ENCODE measurements around the gene ITGB1BP1. TPM values are rescaled to one million over a fixed set of nuclear protein-coding genes. Genes with fewer than 3 reads are reported as not detected.

ITGB1BP1 gene
- total RNA-seq, 4 donors from 2014 or later: 32.0 to 106 (median 45.1) TPM

DNA sequence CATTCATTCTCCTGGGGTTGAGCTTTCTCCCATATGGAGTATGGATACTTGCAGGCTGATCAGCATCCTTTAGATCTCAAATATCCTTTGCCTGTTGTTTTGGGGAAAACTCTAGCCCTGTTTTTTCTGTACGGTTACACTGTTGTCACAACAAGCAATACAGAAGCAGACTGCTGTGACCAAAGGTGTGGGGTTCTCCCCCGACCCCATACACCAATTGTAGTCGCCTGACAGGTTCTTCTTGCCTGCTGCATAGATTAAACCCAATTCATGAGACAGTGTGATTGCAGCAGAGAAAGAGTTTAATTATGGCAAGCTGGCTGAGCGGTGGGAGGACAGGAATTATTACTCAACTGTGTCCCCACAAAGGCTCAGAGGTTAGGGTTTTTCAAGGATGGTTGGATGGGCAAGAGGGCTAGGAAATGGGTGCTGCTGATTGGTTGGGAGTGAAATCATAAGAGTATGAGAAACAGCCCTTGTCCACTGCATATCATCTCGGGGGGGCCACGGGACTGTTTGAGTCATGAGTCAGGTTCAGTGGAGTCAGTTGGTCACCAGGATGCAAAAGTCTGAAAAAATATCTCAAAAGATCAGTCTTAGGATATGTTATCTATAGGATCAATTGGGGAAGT is 40.6 kb downstream of the ITGB1BP1 start:
- TF ChIP-seq POLR2A (IDR thresholded peaks at IDR 0.05): no peak
- TF ChIP-seq, protein P1, sequence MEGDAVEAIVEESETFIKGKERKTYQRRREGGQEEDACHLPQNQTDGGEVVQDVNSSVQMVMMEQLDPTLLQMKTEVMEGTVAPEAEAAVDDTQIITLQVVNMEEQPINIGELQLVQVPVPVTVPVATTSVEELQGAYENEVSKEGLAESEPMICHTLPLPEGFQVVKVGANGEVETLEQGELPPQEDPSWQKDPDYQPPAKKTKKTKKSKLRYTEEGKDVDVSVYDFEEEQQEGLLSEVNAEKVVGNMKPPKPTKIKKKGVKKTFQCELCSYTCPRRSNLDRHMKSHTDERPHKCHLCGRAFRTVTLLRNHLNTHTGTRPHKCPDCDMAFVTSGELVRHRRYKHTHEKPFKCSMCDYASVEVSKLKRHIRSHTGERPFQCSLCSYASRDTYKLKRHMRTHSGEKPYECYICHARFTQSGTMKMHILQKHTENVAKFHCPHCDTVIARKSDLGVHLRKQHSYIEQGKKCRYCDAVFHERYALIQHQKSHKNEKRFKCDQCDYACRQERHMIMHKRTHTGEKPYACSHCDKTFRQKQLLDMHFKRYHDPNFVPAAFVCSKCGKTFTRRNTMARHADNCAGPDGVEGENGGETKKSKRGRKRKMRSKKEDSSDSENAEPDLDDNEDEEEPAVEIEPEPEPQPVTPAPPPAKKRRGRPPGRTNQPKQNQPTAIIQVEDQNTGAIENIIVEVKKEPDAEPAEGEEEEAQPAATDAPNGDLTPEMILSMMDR (IDR thresholded peaks at IDR 0.05): no peak
- H3K9me3 ChIP-seq: no peaks in the 10 kb centered on the region
- H3K27me3 ChIP-seq: no peaks in the 10 kb centered on the region
- no peak for DNase-seq
- no peak overlapping the region for H3K4me3 ChIP-seq
- intact Hi-C loops (cut with DNase I; ENCODE audit: low total_unique reads): no loop called here
- no peaks in the 10 kb centered on the region for H3K36me3 ChIP-seq
- H3K4me1 ChIP-seq: peaks cover 4% of the 10 kb centered on the region in 2 donors
- no peak overlapping the region for H3K27ac ChIP-seq

DNA sequence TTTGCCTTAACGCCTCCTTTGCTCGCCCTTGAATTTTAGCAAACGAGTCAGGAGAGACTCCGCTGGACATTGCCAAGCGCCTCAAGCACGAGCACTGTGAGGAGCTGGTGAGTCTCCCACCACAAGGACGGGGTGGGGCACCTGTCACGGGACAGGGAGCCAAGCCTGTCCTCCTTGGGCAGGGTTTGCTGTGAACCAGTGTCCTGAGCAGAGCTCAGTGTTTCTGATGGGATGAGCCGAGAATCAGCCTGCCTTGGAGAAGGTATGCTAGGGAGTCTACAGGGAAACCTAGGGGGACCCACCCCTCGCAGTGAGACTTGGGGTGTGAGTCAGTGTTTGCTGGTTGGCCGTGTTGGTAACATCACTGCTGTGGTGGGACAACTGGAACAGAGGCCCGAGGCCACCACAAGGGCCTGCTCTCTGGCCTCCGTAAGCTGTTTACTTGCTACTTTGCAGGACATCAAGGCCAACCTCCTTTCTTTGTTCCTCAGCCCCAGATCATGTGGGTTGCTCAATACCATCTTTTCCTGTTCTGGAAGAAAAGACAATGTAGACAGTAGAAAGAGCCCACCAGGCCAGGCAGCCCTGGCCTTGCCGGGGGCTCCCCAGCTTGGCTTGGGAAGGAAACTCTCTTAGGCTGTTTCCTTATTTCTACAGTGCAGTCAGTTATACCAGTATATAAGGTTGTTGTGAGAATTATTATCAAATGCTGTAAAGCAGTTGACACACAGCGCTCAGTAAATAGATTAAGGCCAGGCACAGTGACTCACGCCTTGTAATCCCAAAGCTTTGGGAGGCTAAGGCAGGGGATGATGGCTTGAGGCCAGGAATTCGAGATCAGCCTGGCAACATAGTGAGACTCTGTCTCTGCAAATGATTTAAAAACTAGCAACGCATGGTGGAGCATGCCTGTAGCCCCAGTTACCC is 42.4 kb downstream of the ITGB1BP1 start:
- Histone ChIP-seq H3K36me3 (no peaks in the 10 kb centered on the region), H3K4me3 (no peak overlapping the region), H3K27me3 (no peaks in the 10 kb centered on the region), H3K9me3 (no peaks in the 10 kb centered on the region), H3K27ac (peak overlapping the region; percentile 70 to 73), H3K4me1 (peaks cover 0 to 4% of the 10 kb centered on the region in 2 donors)
- intact Hi-C loops (cut with DNase I; ENCODE audit: low total_unique reads): no loop called here
- TF ChIP-seq, protein P1 (IDR thresholded peaks at IDR 0.05): no peak
- TF ChIP-seq POLR2A (IDR thresholded peaks at IDR 0.05): no peak
- peak; percentile 73 to 75 for DNase-seq

DNA sequence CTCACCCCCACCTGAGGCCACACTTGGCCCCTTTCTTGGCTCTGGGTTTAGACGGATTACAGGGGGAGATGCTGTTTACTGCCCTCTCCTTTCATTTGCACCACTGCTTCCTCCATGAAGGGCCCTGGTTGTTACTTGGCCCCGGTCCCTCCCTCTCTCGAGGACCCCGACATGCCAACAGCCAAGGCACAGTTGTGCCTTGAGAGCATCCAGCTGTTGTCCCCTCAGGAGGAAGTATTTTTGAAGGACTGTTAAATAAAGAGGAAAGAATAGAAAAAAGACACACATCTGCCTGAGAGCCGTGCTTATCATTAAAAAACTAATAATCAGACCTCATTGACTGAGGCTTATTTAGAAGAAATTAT is 44.0 kb downstream of the ITGB1BP1 start:
- intact Hi-C loops (cut with DNase I; ENCODE audit: low total_unique reads): no loop called here
- no peak for TF ChIP-seq POLR2A (IDR thresholded peaks at IDR 0.05)
- TF ChIP-seq, protein P1 (IDR thresholded peaks at IDR 0.05): no peak
- no peak for DNase-seq
- peaks cover 0 to 4% of the 10 kb centered on the region in 2 donors for H3K4me1 ChIP-seq
- no peaks in the 10 kb centered on the region for H3K9me3 ChIP-seq
- no peak overlapping the region for H3K4me3 ChIP-seq
- no peaks in the 10 kb centered on the region for H3K36me3 ChIP-seq
- peak overlapping the region in 1 of 2 donors; percentile 80 for H3K27ac ChIP-seq
- no peaks in the 10 kb centered on the region for H3K27me3 ChIP-seq

DNA sequence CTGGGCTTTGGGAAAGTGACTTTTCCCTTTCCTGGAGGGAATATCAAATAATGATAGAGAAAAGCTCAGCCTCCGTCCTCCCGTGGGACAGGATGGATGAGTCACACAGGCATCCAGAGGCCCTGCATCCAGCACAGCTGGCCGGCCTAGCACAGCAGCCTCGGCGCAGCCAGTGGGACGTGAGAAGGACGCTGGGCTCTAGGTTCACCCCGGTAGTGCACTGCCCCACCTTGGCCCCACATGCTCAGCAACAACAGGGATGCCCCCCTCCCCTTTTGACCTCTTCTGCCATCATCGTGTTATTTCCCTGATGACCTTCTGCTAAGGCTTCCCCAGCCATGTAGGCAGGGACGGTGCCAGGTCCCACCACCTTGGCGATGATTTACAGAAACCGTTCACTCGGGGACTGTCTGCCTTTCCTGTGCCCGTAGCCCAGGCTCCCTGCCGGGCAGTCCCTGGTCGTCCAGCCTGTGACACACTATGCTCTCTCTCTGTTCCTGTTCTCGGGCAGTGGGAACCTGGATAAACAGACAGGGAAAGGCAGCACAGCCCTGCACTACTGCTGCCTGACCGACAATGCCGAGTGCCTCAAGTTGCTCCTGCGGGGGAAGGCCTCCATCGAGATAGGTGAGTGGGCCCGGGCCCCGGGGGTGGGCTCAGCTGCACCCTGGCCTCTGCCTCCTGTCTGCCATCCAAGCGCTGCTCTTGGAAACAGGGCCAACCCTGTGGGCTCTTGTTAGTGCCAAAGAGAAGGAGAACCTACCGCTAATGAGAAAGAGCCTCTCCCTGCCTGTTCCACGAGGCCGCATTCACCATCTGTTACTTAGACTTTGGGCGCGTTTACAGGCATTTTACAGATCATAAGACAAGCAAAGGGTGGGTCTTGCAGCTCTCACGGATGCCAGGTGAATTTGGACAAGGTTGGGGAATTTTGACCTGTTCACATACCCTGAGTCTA is 44.6 kb downstream of the ITGB1BP1 start:
- H3K27ac ChIP-seq: peak overlapping the region; percentile 70 to 80
- H3K36me3 ChIP-seq: no peaks in the 10 kb centered on the region
- no peaks in the 10 kb centered on the region for H3K27me3 ChIP-seq
- intact Hi-C loops (cut with DNase I; ENCODE audit: low total_unique reads): no loop called here
- TF ChIP-seq POLR2A (IDR thresholded peaks at IDR 0.05): no peak
- TF ChIP-seq, protein P1 (IDR thresholded peaks at IDR 0.05): no peak
- H3K9me3 ChIP-seq: no peaks in the 10 kb centered on the region
- H3K4me3 ChIP-seq: no peak overlapping the region
- DNase-seq: peak; percentile 81
- H3K4me1 ChIP-seq: peaks cover 0 to 4% of the 10 kb centered on the region in 2 donors
